HFFc6 (cell line): ENCODE measurements around the gene GPATCH4. TPM values are rescaled to one million over a fixed set of nuclear protein-coding genes. Genes with fewer than 3 reads are reported as not detected.
A peak's percentile ranks its signal among the peaks of the same experiment; 100 is the strongest.
"Not testable (repeated sequence)": the region's sequence is repeated elsewhere in the genome, so short reads cannot be mapped to it uniquely, and the experiment has no call there.

Experiments
- DNase-seq: peaks from one replicate; pipeline ENCODE4 v3.0.0-alpha.2; 2018
- H3K27ac Mint-ChIP-seq: 2 replicates; pipeline ENCODE4 v1.8.0; 2020; ENCODE audit warnings: mild to moderate bottlenecking, mixed read lengths
- H3K27me3 Mint-ChIP-seq: 2 replicates; pipeline ENCODE4 v1.8.0; 2021; ENCODE audit warnings: mild to moderate bottlenecking, moderate library complexity, mixed read lengths; ENCODE audit not compliant: insufficient read depth
- H3K36me3 Mint-ChIP-seq: 2 replicates; pipeline ENCODE4 v1.8.0; 2021; ENCODE audit warnings: low read depth, mixed read lengths
- H3K4me1 Mint-ChIP-seq: 2 replicates; pipeline ENCODE4 v1.8.0; 2020; ENCODE audit warnings: low read depth, mixed read lengths
- H3K4me3 Mint-ChIP-seq: 2 replicates; pipeline ENCODE4 v1.8.0; 2020; ENCODE audit warnings: mild to moderate bottlenecking, moderate library complexity, mixed read lengths
- H3K9me3 Mint-ChIP-seq: 2 replicates; pipeline ENCODE4 v1.8.0; 2020; ENCODE audit warnings: mild to moderate bottlenecking, mixed read lengths
- total RNA-seq, 6 experiments: library from RNA; stranded (reverse); fragmentation: NEBNext Ultra II Directional; extraction: Animal tissue kit (Norgen Biotek cat#: 25700); gene quantifications; 2 replicates in 1 of 6; 3 replicates in 5 of 6; pipeline ENCODE4 v1.2.3, GENCODE V29; 2021
- TF ChIP-seq, protein P1 (sequence below): fragments of 200-600 bp; sonication (generic); IDR thresholded peaks from 2 replicates; pipeline ENCODE4 v1.5.0; 2021; ENCODE audit warnings: antibody characterized with exemption, mild to moderate bottlenecking

The GPATCH4 gene
- total RNA-seq, 6 experiments from 2014 or later: 25.0 to 35.8 (median 32.7) TPM

DNA sequence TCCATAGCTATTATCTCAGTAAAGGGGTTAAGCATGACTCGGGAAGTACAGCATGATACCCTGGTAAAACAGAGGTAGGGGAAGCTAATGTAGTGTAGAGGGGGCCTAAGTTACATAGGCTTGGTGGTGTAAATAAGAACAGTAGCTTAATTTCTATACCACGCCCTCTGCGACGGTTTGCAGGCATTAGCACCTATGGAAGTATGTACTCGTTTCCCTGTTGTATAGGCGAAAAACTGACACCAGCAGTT lies 10.2 kb downstream of the GPATCH4 start:
- TF ChIP-seq, protein P1, sequence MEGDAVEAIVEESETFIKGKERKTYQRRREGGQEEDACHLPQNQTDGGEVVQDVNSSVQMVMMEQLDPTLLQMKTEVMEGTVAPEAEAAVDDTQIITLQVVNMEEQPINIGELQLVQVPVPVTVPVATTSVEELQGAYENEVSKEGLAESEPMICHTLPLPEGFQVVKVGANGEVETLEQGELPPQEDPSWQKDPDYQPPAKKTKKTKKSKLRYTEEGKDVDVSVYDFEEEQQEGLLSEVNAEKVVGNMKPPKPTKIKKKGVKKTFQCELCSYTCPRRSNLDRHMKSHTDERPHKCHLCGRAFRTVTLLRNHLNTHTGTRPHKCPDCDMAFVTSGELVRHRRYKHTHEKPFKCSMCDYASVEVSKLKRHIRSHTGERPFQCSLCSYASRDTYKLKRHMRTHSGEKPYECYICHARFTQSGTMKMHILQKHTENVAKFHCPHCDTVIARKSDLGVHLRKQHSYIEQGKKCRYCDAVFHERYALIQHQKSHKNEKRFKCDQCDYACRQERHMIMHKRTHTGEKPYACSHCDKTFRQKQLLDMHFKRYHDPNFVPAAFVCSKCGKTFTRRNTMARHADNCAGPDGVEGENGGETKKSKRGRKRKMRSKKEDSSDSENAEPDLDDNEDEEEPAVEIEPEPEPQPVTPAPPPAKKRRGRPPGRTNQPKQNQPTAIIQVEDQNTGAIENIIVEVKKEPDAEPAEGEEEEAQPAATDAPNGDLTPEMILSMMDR: no peak
- Mint-ChIP-seq H3K4me1 (peaks cover 16% of the 10 kb centered on the region), H3K27me3 (no peaks in the 10 kb centered on the region; the same call in 1 of the 2 replicates), H3K9me3 (no peaks in the 10 kb centered on the region), H3K27ac (peak overlapping the region; percentile 89), H3K36me3 (peaks cover 11% of the 10 kb centered on the region; the same call in 1 of the 2 replicates), H3K4me3 (peak overlapping the region; percentile 89)
- DNase-seq: no peak

DNA sequence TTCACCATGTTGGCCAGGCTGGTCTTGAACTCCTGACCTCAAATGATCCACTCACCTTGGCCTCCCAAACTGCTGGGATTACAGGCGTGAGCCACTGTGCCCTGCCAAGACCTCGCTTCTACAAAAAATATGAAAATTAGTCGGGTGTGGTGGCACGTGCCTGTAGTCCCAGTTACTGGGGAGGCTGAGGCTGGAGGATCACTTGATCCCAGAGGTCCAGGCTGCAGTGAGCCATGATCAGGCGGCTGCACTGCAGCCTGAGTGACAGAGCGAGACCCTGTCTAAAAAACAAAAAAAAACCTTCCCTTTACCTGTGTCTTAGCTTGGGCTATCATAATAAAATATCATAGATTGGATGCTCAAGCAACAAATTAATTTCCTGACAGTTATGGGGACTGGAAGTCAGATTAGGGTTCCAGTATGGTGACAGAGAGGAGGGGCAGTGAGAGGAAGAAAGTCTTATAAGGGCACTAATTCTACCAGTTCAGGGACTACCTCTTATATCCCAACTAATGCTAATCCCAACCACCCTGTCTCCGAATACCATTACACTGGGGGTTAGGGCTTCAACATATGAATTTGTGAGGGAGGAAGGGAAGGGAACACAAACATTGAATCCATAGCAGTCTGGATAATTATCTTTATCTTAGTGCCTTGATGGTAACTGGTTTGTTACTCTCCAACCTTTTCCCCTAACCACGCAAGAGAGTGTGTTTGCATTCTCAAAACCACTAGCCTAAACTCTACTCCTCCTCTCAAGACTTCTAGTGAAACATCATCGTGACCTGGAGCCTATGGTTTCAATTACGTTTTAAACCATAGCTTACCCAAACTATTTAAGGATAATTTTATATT lies 10.7 kb downstream of the GPATCH4 start:
- Mint-ChIP-seq H3K9me3 (no peaks in the 10 kb centered on the region), H3K27ac (peak overlapping the region; percentile 89; the same call in 1 of the 2 replicates), H3K4me3 (peak overlapping the region; percentile 89; the same call in 1 of the 2 replicates), H3K36me3 (peaks cover 7% of the 10 kb centered on the region; the same call in 1 of the 2 replicates), H3K4me1 (peaks cover 16% of the 10 kb centered on the region), H3K27me3 (peaks cover 3% of the 10 kb centered on the region)
- TF ChIP-seq, protein P1: no peak
- no peak for DNase-seq

DNA sequence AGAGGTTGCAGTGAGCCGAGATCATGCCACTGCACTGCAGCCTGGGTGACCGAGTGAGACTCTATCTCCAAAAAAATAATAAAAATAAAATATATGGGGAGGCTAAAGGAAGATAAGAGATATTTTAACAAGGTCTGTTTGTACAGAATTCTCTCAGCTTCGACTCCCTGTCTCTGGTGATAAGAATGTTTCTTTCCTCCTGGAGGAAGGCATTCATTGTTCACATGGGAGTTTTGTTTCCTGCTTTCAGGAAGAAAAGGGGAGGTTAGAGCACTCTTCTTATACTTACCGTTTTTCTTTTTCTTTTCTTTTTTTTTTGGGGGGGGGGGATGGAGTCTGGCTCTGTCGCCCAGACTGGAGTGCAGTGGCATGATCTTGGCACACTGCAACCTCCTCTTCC lies 11.7 kb downstream of the GPATCH4 start:
- Mint-ChIP-seq H3K27ac (no peak overlapping the region), H3K4me1 (peaks cover 16% of the 10 kb centered on the region), H3K9me3 (no peaks in the 10 kb centered on the region), H3K4me3 (no peak overlapping the region), H3K36me3 (no peaks in the 10 kb centered on the region; the same call in 1 of the 2 replicates), H3K27me3 (peaks cover 3% of the 10 kb centered on the region)
- DNase-seq: no peak
- TF ChIP-seq, protein P1: no peak

DNA sequence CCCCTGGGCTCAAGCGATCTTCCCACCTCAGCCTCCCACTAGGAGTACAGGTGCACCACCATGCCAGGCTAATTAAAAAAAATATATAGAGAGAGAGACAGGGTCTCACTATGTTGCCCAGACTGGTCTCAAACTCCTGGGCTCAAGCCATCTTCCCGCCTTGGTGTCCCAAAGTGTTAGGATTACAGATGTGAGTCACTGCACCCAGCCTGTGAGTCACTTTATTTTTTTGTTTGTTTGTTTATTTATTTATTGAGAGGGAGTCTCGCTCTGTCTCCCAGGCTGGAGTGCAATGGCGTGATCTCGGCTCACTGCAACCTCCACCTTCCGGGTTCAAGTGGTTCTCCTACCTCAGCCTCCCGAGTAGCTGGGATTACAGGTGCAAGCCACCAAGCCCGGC lies 13.4 kb downstream of the GPATCH4 start:
- H3K36me3 Mint-ChIP-seq, H3K27me3 Mint-ChIP-seq, H3K4me3 Mint-ChIP-seq, DNase-seq, H3K27ac Mint-ChIP-seq, H3K9me3 Mint-ChIP-seq: not testable (repeated sequence)
- H3K4me1 Mint-ChIP-seq: peaks cover 15% of the 10 kb centered on the region

DNA sequence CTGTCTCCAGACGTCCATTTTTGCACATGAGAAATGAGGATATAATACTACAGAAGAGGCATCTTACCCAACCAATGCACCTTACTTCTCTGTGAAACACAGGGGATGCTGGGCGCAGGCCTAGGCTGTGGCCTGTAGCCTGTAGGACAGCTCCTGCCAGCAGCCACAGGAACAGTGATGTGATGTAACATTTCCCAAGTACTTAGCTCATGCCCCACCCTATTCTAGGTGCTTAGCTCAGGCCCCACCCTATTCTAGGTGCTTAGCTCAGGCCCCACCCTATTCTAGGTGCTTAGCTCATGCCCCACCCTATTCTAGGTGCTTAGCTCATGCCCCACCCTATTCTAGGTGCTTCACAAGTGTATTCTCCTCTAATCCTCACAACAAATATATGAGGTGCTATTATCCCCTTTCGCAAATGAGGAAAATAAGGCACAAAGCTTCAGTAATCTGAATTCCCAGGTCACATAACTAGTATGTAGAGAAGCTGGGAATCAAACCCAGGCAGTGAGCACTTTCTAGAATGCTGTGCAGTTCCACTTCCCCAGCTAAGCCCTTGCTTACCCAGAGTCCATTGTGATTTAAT lies 14.3 kb downstream of the GPATCH4 start:
- peaks cover 3% of the 10 kb centered on the region for H3K27me3 Mint-ChIP-seq
- H3K4me1 Mint-ChIP-seq: peaks cover 9% of the 10 kb centered on the region
- no peak overlapping the region for H3K4me3 Mint-ChIP-seq
- no peaks in the 10 kb centered on the region for H3K36me3 Mint-ChIP-seq
- DNase-seq: no peak
- no peak overlapping the region for H3K27ac Mint-ChIP-seq
- no peaks in the 10 kb centered on the region for H3K9me3 Mint-ChIP-seq
- TF ChIP-seq, protein P1: no peak

DNA sequence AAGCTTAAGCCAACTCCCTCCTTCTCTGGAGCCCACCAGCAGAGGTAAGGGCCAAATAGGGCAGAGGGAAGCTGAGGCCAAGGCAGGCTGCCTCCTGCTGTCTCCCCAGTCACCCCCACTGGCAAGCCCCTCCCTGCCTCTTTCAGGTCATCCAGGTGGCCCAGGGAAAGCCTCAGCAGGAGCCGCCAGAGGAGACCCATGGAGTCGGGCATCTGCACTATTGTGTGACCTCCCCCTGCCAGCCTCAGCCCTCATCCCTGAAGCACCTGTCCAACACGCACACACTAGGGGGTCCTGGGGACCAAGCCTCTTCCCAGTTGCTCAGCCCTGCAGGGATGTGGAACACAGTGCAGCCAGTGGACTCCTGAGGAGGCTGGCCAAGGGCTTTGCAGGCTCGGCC lies 15.0 kb downstream of the GPATCH4 start:
- Mint-ChIP-seq H3K27ac (no peak overlapping the region), H3K4me3 (no peak overlapping the region), H3K36me3 (no peaks in the 10 kb centered on the region), H3K9me3 (no peaks in the 10 kb centered on the region), H3K4me1 (peaks cover 7% of the 10 kb centered on the region), H3K27me3 (peaks cover 3% of the 10 kb centered on the region)
- no peak for DNase-seq
- TF ChIP-seq, protein P1: no peak
